B cell (primary cell): ENCODE measurements around the gene CST5. TPM values are rescaled to one million over a fixed set of nuclear protein-coding genes. Genes with fewer than 3 reads are reported as not detected.

Source experiments
- ATAC-seq: fragments of 200-7000 bp; cut with Tn5 transposase; one replicate; pipeline ENCODE4 v1.10.0; 2021; ENCODE audit warnings: low read depth, mild to moderate bottlenecking, moderate number of reproducible peaks, moderate library complexity
- CTCF ChIA-PET: fragments of 350-600 bp; sonication (Branson Sonifier 250); formaldehyde crosslinking; loops from one replicate; lab custom pipeline; 2021; ENCODE audit warnings: antibody characterized with exemption, inconsistent platforms; lab: Charles Lee
- POLR2A ChIA-PET: fragments of 350-600 bp; sonication (Branson Sonifier 250); formaldehyde crosslinking; loops from one replicate; lab custom pipeline; 2021; ENCODE audit warnings: antibody characterized with exemption; lab: Charles Lee
- DNase-seq: peaks from one replicate; pipeline ENCODE4 v3.0.0; 2013
- H2AFZ ChIP-seq: 2 replicates; pipeline ENCODE4 v1.6.1; 2012; ENCODE audit warnings: mild to moderate bottlenecking, low read depth, low read length; ENCODE audit not compliant: insufficient read depth, poor library complexity, severe bottlenecking
- H3K27ac ChIP-seq, 2 donors: 1 replicate in 1 of 2; 2 replicates in 1 of 2; pipeline ENCODE4 v1.5.1; 2012 to 2013; ENCODE audit warnings: low read length in 2 of 2, mild to moderate bottlenecking in 2 of 2, moderate library complexity in 1 of 2
- H3K27me3 ChIP-seq, 4 experiments: fragments of 200-600 bp in 1 of 4; sonication (generic) in 1 of 4; replicated peaks in 1 of 4; 1 replicate in 2 of 4; 2 replicates in 2 of 4; pipeline versions ENCODE4 v1.6.1 to v1.7.0; 2013 to 2016; ENCODE audit warnings: low read length in 3 of 4, mild to moderate bottlenecking in 2 of 4, mixed read lengths in 1 of 4, moderate library complexity in 1 of 4; ENCODE audit not compliant: insufficient read depth in 4 of 4, control insufficient read depth in 3 of 4; ENCODE audit errors: control extremely low read depth in 1 of 4
- H3K36me3 ChIP-seq, 2 experiments: replicated peaks in 1 of 2; 1 replicate in 1 of 2; 2 replicates in 1 of 2; pipeline versions ENCODE4 v1.6.1 to v1.7.1; 2013; ENCODE audit warnings: low read length in 1 of 2; ENCODE audit not compliant: insufficient read depth in 2 of 2, control insufficient read depth in 1 of 2; ENCODE audit errors: control extremely low read depth in 1 of 2, extremely low read depth in 1 of 2
- H3K4me1 ChIP-seq, 2 donors: fragments of 200-600 bp in 1 of 2; sonication (generic) in 1 of 2; 1 replicate in 1 of 2; 2 replicates in 1 of 2; pipeline versions ENCODE4 v1.5.1 to v1.6.1; 2013 to 2017; ENCODE audit warnings: low read length in 2 of 2; ENCODE audit not compliant: control insufficient read depth in 2 of 2, insufficient read depth in 2 of 2
- H3K4me2 ChIP-seq: replicated peaks from 2 replicates; pipeline ENCODE3; 2012; ENCODE audit warnings: mild to moderate bottlenecking, low read depth, low read length; ENCODE audit not compliant: poor library complexity, severe bottlenecking
- H3K4me3 ChIP-seq, 5 experiments: fragments of 200-600 bp in 1 of 5; sonication (generic) in 1 of 5; 1 replicate in 3 of 5; 2 replicates in 2 of 5; pipeline versions ENCODE4 v1.5.1 to v1.7.0; 2011 to 2016; ENCODE audit warnings: low read length in 4 of 5, mild to moderate bottlenecking in 4 of 5, low read depth in 2 of 5, control low read depth in 1 of 5, moderate library complexity in 1 of 5; ENCODE audit not compliant: insufficient read depth in 1 of 5; ENCODE audit errors: control extremely low read depth in 1 of 5, extremely low read depth in 1 of 5
- H3K79me2 ChIP-seq: fragments of 200-600 bp; sonication (generic); one replicate; pipeline ENCODE4 v1.6.0; 2016; ENCODE audit warnings: low read length; ENCODE audit not compliant: control insufficient read depth, insufficient read depth
- H3K9ac ChIP-seq: fragments of 200-600 bp; sonication (generic); 2 replicates; pipeline ENCODE4 v1.6.1; 2017; ENCODE audit warnings: mild to moderate bottlenecking, low read length, moderate library complexity
- H3K9me3 ChIP-seq, 3 donors: one replicate each; pipeline versions ENCODE4 v1.6.1 to v1.7.1; 2013; ENCODE audit warnings: low read length in 2 of 3; ENCODE audit not compliant: control insufficient read depth in 2 of 3, insufficient read depth in 1 of 3; ENCODE audit errors: control extremely low read depth in 1 of 3
- H4K20me1 ChIP-seq: 2 replicates; pipeline ENCODE4 v1.6.0; 2012; ENCODE audit warnings: mild to moderate bottlenecking, low read length; ENCODE audit not compliant: insufficient read depth, control insufficient read depth, poor library complexity, severe bottlenecking
- H3K27ac Mint-ChIP-seq: one replicate; pipeline ENCODE4 v1.8.0; 2021; ENCODE audit warnings: mixed read lengths
- H3K27me3 Mint-ChIP-seq: one replicate; pipeline ENCODE4 v1.8.0; 2021; ENCODE audit warnings: mixed read lengths
- H3K4me1 Mint-ChIP-seq: one replicate; pipeline ENCODE4 v1.8.0; 2021; ENCODE audit warnings: mixed read lengths
- H3K4me3 Mint-ChIP-seq: one replicate; pipeline ENCODE4 v1.8.0; 2021; ENCODE audit warnings: mixed read lengths
- H3K9me3 Mint-ChIP-seq: one replicate; pipeline ENCODE4 v1.8.0; 2022; ENCODE audit warnings: mixed read lengths; ENCODE audit not compliant: insufficient read depth
- EZH2 ChIP-seq: IDR thresholded peaks from 2 replicates; pipeline ENCODE4 v1.6.1; 2012; ENCODE audit warnings: borderline replicate concordance, low read depth, mild to moderate bottlenecking, moderate library complexity, low read length; ENCODE audit not compliant: insufficient read depth, poor library complexity, severe bottlenecking
- WGBS: methylation state at CpG from one replicate; pipeline ENCODE4 v1.1.5; 2013; ENCODE audit warnings: missing lambda C conversion rate; ENCODE audit not compliant: insufficient coverage; 5-methylcytosine and 5-hydroxymethylcytosine counted together
- intact Hi-C: fragments of 100-400 bp; cut with micrococcal nuclease; formaldehyde crosslinking; loops from one replicate; pipeline ENCODE4 v1.10.0; 2022
- polyA plus RNA-seq: library from polyadenylated mRNA; depleted of rRNA; stranded (reverse); fragments of >200 nt; gene quantifications from 2 replicates; pipeline ENCODE4 v1.2.3, GENCODE V29; 2012
- total RNA-seq, 2 donors: library from RNA; stranded (reverse); fragments of 120-200 nt in 1 of 2; gene quantifications; 1 replicate in 1 of 2; 2 replicates in 1 of 2; pipeline versions ENCODE4 v1.2.3 to v1.2.4, GENCODE V29; 2013 to 2022
- TF ChIP-seq, protein P1 (sequence below): fragments of 200-600 bp; IDR thresholded peaks from one replicate; pipeline ENCODE4 v1.8.0; 2022; ENCODE audit warnings: antibody characterized with exemption, mild to moderate bottlenecking

Gene CST5
- total and polyA plus RNA-seq, 2 donors (not counting 1 experiment from before 2014, with no cell fraction given), result not detected

DNA sequence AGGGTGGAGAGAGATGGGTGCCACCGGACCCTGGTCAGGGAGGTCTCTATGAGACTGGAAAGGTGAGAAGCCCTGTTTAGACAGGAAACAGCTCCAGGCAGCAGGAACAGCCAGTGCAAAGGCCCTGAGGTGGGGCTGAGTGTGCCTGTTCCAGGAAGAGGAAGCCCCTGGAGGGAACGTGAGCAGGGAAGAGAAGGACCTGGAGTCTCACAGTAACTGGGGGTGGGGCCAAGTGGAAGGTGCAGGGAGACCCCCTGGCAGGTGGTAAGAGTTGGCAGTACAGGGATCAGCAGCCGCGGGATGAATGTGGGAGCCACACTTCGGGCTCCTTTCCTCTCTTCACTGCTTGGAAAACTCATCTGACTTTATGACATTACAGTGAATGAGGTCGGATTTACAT is 43.8 kb upstream of the CST5 start:
- Histone ChIP-seq H3K79me2 (no peaks in the 10 kb centered on the region), H3K27me3 (no peaks in the 10 kb centered on the region), H3K4me3 (no peak overlapping the region), H3K27ac (no peak overlapping the region), H3K9me3 (no peaks in the 10 kb centered on the region), H3K4me2 (no peak overlapping the region), H2AFZ (no peak overlapping the region), H3K9ac (no peak overlapping the region), H4K20me1 (no peaks in the 10 kb centered on the region), H3K36me3 (no peaks in the 10 kb centered on the region), H3K4me1 (no peaks in the 10 kb centered on the region)
- ChIA-PET CTCF (no interaction called here), POLR2A (no interaction called here)
- Mint-ChIP-seq H3K4me1 (no peaks in the 10 kb centered on the region), H3K27ac (no peak overlapping the region), H3K27me3 (peaks cover 5% of the 10 kb centered on the region), H3K4me3 (no peak overlapping the region), H3K9me3 (no peaks in the 10 kb centered on the region)
- no peak for ATAC-seq
- intact Hi-C loops, result no loop called here
- no peak for DNase-seq
- 81% methylated on average over 5 of the region's 6 CpGs for WGBS
- TF ChIP-seq EZH2, result no peak
- TF ChIP-seq, protein P1, sequence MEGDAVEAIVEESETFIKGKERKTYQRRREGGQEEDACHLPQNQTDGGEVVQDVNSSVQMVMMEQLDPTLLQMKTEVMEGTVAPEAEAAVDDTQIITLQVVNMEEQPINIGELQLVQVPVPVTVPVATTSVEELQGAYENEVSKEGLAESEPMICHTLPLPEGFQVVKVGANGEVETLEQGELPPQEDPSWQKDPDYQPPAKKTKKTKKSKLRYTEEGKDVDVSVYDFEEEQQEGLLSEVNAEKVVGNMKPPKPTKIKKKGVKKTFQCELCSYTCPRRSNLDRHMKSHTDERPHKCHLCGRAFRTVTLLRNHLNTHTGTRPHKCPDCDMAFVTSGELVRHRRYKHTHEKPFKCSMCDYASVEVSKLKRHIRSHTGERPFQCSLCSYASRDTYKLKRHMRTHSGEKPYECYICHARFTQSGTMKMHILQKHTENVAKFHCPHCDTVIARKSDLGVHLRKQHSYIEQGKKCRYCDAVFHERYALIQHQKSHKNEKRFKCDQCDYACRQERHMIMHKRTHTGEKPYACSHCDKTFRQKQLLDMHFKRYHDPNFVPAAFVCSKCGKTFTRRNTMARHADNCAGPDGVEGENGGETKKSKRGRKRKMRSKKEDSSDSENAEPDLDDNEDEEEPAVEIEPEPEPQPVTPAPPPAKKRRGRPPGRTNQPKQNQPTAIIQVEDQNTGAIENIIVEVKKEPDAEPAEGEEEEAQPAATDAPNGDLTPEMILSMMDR, result no peak

DNA sequence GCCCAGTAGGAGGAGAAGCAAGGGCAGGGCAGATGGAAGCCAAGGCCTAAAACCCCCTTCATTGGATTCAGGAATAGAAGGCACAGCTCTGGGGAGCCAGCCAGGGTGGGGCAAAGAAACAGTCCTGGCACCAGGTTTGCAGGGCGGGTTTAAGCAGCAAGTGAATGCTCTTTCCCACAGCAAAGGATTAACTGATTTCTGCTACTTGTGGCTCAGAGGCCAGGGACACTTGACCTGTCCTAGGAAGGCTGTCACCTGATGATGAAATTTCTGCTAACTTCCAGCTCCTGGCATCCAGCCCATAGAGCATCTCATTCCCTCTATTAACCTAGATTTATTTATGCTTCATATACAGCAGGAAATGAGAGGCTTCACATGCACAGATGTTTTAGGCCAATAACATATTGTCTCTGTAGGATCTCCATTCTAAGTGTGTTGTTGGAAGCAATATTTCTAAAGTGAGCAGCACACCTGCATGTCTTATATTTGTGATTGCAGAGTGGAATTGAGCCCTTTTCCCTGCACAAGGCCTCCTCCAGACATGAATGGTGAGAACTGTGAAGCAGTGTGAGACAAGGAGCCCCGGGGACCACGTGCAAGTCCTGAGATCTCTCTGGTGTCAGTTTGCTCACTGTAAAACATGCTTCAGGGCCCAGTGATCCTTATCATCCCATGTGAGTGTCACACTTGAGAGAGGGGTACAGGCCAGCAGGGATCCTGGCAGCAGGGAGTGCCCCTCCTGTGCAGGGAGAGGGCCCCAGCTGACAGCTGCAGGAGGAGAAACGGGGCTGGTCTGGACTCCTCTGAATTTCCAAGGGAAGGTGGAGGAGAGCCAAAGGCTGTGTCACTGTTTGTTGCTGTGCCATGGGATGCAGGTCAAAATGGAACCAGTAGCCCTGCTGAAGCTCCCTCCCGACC is 41.1 kb upstream of the CST5 start:
- H3K27ac ChIP-seq, result no peak overlapping the region
- no peak overlapping the region for H3K4me3 ChIP-seq
- no peak for TF ChIP-seq EZH2
- TF ChIP-seq, protein P1, result no peak
- no peaks in the 10 kb centered on the region for H3K79me2 ChIP-seq
- ChIA-PET POLR2A (no interaction called here), CTCF (no interaction called here)
- H4K20me1 ChIP-seq, result no peaks in the 10 kb centered on the region
- ATAC-seq (no peak), DNase-seq (no peak)
- no peak overlapping the region for H3K4me2 ChIP-seq
- H3K27me3 ChIP-seq, result no peaks in the 10 kb centered on the region
- H3K9ac ChIP-seq, result no peak overlapping the region
- no peak overlapping the region for H3K27ac Mint-ChIP-seq
- WGBS, result 91% methylated on average over 4 of the region's 5 CpGs
- no peaks in the 10 kb centered on the region for H3K4me1 Mint-ChIP-seq
- H2AFZ ChIP-seq, result no peak overlapping the region
- H3K36me3 ChIP-seq, result no peaks in the 10 kb centered on the region
- intact Hi-C loops, result no loop called here
- H3K4me1 ChIP-seq, result no peaks in the 10 kb centered on the region
- no peaks in the 10 kb centered on the region for H3K9me3 ChIP-seq
- no peak overlapping the region for H3K4me3 Mint-ChIP-seq
- H3K9me3 Mint-ChIP-seq, result no peaks in the 10 kb centered on the region
- H3K27me3 Mint-ChIP-seq, result peaks cover 2% of the 10 kb centered on the region
